K562 (cell line): ENCODE data around the gene PRKAR2B.

ENCODE experiments used
- CHD4 ChIP-seq: fragments of 200-600 bp; sonication (generic); IDR thresholded peaks from 3 replicates; pipeline ENCODE4 v1.6.1; 2012; ENCODE audit warnings: low read depth, mild to moderate bottlenecking, mixed read lengths, low read length, inconsistent platforms; ENCODE audit not compliant: insufficient read depth, insufficient replicate concordance, poor library complexity, severe bottlenecking
- EGR1 ChIP-seq: fragments of 450-650 bp; conservative IDR thresholded peaks from 2 replicates; pipeline ENCODE4 v1.6.1; 2017; ENCODE audit warnings: mild to moderate bottlenecking
- EP300 ChIP-seq: IDR thresholded peaks from 2 replicates; pipeline ENCODE4 v1.6.1; 2012; ENCODE audit warnings: low read length, improper control_type of control experiment
- ERF ChIP-seq: fragments of 450-650 bp; formaldehyde crosslinking; IDR thresholded peaks from 2 replicates; pipeline ENCODE4 v1.4.0; 2020; ENCODE audit warnings: mild to moderate bottlenecking, mixed read lengths
- NR2C2 ChIP-seq, 2 experiments: fragments of 200-800 bp in 1 of 2; sonication (Bioruptor generic) in 1 of 2; sonication (generic) in 1 of 2; formaldehyde crosslinking in 1 of 2; IDR thresholded peaks; 2 replicates each; pipeline versions ENCODE4 v1.6.1 to v1.8.0; 2016 to 2022; ENCODE audit warnings: mild to moderate bottlenecking in 1 of 2, missing compliant biosample characterization in 1 of 2, missing genetic modification characterization in 1 of 2, missing genetic modification reagents in 1 of 2
- RAD21 ChIP-seq, 2 experiments: fragments of 250-450 bp in 1 of 2; fragments of 450-650 bp in 1 of 2; sonication (Bioruptor Pico) in 1 of 2; formaldehyde crosslinking in 1 of 2; IDR thresholded peaks in 1 of 2; conservative IDR thresholded peaks in 1 of 2; 2 replicates each; pipeline versions ENCODE4 v1.4.0 to v1.8.0; 2020 to 2022; ENCODE audit warnings: mild to moderate bottlenecking in 2 of 2, moderate library complexity in 1 of 2
- TF ChIP-seq, protein P1 (sequence below): sonication (generic); formaldehyde crosslinking; IDR thresholded peaks from 2 replicates; pipeline ENCODE4 v1.8.0; 2023; ENCODE audit warnings: missing genetic modification reagents, mild to moderate bottlenecking, borderline replicate concordance
- TF ChIP-seq, protein P2 (sequence below): sonication (generic); formaldehyde crosslinking; IDR thresholded peaks from 2 replicates; pipeline ENCODE4 v1.8.0; 2023; ENCODE audit warnings: mild to moderate bottlenecking, missing genetic modification reagents
- TF ChIP-seq, protein P3 (sequence below), 3 experiments: IDR thresholded peaks in 2 of 3; conservative IDR thresholded peaks in 1 of 3; 2 replicates each; pipeline ENCODE4 v1.5.1; 2011 to 2012; ENCODE audit warnings: low read length in 3 of 3, mild to moderate bottlenecking in 3 of 3, control low read depth in 2 of 3, improper control_type of control experiment in 1 of 3, inconsistent platforms in 1 of 3, low read depth in 1 of 3, mixed read lengths in 1 of 3, moderate library complexity in 1 of 3; ENCODE audit not compliant: insufficient read depth in 2 of 3

DNA sequence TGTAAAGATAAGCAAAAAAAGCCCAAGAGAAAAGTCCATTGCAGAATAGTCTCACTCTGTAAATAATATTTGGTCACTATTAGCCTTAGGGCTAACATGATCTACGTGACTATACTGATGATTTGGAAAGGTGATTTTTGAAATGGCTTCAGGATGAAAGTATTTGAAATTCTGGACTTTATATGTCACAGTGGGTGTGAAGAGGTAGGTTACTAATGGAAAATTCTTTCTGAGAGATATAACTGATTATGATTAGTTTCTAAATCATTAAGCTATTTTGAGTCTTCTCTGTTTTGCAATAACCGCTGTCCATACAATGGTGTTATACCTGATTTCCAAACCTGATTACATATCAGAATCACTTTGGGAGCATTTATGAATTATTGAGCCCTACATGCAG is 104.2 kb downstream of the PRKAR2B start:
- no peak for TF ChIP-seq NR2C2 (CRISPR knock-in tag; IDR thresholded peaks at IDR 0.05)
- no peak for TF ChIP-seq NR2C2 (tag; IDR thresholded peaks at IDR 0.05)
- TF ChIP-seq EP300 = no peak
- TF ChIP-seq, protein P1, sequence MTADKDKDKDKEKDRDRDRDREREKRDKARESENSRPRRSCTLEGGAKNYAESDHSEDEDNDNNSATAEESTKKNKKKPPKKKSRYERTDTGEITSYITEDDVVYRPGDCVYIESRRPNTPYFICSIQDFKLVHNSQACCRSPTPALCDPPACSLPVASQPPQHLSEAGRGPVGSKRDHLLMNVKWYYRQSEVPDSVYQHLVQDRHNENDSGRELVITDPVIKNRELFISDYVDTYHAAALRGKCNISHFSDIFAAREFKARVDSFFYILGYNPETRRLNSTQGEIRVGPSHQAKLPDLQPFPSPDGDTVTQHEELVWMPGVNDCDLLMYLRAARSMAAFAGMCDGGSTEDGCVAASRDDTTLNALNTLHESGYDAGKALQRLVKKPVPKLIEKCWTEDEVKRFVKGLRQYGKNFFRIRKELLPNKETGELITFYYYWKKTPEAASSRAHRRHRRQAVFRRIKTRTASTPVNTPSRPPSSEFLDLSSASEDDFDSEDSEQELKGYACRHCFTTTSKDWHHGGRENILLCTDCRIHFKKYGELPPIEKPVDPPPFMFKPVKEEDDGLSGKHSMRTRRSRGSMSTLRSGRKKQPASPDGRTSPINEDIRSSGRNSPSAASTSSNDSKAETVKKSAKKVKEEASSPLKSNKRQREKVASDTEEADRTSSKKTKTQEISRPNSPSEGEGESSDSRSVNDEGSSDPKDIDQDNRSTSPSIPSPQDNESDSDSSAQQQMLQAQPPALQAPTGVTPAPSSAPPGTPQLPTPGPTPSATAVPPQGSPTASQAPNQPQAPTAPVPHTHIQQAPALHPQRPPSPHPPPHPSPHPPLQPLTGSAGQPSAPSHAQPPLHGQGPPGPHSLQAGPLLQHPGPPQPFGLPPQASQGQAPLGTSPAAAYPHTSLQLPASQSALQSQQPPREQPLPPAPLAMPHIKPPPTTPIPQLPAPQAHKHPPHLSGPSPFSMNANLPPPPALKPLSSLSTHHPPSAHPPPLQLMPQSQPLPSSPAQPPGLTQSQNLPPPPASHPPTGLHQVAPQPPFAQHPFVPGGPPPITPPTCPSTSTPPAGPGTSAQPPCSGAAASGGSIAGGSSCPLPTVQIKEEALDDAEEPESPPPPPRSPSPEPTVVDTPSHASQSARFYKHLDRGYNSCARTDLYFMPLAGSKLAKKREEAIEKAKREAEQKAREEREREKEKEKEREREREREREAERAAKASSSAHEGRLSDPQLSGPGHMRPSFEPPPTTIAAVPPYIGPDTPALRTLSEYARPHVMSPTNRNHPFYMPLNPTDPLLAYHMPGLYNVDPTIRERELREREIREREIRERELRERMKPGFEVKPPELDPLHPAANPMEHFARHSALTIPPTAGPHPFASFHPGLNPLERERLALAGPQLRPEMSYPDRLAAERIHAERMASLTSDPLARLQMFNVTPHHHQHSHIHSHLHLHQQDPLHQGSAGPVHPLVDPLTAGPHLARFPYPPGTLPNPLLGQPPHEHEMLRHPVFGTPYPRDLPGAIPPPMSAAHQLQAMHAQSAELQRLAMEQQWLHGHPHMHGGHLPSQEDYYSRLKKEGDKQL = no peak
- TF ChIP-seq, protein P2, sequence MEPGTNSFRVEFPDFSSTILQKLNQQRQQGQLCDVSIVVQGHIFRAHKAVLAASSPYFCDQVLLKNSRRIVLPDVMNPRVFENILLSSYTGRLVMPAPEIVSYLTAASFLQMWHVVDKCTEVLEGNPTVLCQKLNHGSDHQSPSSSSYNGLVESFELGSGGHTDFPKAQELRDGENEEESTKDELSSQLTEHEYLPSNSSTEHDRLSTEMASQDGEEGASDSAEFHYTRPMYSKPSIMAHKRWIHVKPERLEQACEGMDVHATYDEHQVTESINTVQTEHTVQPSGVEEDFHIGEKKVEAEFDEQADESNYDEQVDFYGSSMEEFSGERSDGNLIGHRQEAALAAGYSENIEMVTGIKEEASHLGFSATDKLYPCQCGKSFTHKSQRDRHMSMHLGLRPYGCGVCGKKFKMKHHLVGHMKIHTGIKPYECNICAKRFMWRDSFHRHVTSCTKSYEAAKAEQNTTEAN (CRISPR knock-in tag) = no peak
- no peak for TF ChIP-seq EGR1
- TF ChIP-seq RAD21 (CRISPR knock-in tag; conservative IDR thresholded peaks at IDR 0.05 in 1 of 2, IDR thresholded peaks at IDR 0.05 in 1 of 2) = no peak
- no peak for TF ChIP-seq ERF (CRISPR knock-in tag)
- TF ChIP-seq, protein P3, sequence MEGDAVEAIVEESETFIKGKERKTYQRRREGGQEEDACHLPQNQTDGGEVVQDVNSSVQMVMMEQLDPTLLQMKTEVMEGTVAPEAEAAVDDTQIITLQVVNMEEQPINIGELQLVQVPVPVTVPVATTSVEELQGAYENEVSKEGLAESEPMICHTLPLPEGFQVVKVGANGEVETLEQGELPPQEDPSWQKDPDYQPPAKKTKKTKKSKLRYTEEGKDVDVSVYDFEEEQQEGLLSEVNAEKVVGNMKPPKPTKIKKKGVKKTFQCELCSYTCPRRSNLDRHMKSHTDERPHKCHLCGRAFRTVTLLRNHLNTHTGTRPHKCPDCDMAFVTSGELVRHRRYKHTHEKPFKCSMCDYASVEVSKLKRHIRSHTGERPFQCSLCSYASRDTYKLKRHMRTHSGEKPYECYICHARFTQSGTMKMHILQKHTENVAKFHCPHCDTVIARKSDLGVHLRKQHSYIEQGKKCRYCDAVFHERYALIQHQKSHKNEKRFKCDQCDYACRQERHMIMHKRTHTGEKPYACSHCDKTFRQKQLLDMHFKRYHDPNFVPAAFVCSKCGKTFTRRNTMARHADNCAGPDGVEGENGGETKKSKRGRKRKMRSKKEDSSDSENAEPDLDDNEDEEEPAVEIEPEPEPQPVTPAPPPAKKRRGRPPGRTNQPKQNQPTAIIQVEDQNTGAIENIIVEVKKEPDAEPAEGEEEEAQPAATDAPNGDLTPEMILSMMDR (IDR thresholded peaks at IDR 0.05 in 2 of 3, conservative IDR thresholded peaks at IDR 0.05 in 1 of 3; ENCODE audit: insufficient read depth in 2 of 3, low read depth in 1 of 3, low read length in 3 of 3) = no peak
- no peak for TF ChIP-seq CHD4
